Endothelial cell of umbilical vein (primary cell): Measurements from ENCODE around the gene NGFR. TPM values are rescaled to one million over a fixed set of nuclear protein-coding genes. Genes with fewer than 3 reads are reported as not detected.

Experiments used
- BruUV-seq: library from RNA; stranded (reverse); fragments of 400-500 nt; replicated peaks from 2 replicates; lab custom pipeline; 2021; lab: Mats Ljungman, UMichigan
- CTCF ChIA-PET: fragments of 300-600, 350-600 bp; sonication (Branson Sonifier 250); formaldehyde crosslinking; loops from one replicate; lab custom pipeline; 2021; ENCODE audit warnings: antibody characterized with exemption, inconsistent platforms; lab: Charles Lee
- POLR2A ChIA-PET: fragments of 300-600, 350-600 bp; sonication (Branson Sonifier 250); formaldehyde crosslinking; loops from one replicate; lab custom pipeline; 2021; ENCODE audit warnings: antibody characterized with exemption, inconsistent platforms; lab: Charles Lee
- DNase-seq: peaks from one replicate; pipeline ENCODE4 v3.0.0-alpha.2; 2011; ENCODE audit warnings: low read depth, low spot score
- FAIRE-seq: peaks from 2 replicates; lab custom pipeline; 2011; peaks lifted over from hg19 to GRCh38; lab: Jason Lieb, UNC
- H2AFZ ChIP-seq: 2 replicates; pipeline ENCODE4 v1.6.0; 2012; ENCODE audit warnings: low read depth, low read length, control low read depth, inconsistent platforms
- H3K27ac ChIP-seq: 2 replicates; pipeline ENCODE4 v1.5.1; 2011; ENCODE audit warnings: low read depth, mild to moderate bottlenecking, control low read depth, low read length, moderate library complexity; ENCODE audit not compliant: insufficient read depth
- H3K27me3 ChIP-seq, 2 experiments: 2 replicates each; pipeline versions ENCODE4 v1.6.0 to v1.6.1; 2011; ENCODE audit warnings: low read length in 2 of 2, mixed read lengths in 1 of 2; ENCODE audit not compliant: control insufficient read depth in 2 of 2, insufficient read depth in 2 of 2
- H3K36me3 ChIP-seq, 2 experiments: 2 replicates in 1 of 2; 3 replicates in 1 of 2; pipeline ENCODE4 v1.5.1; 2011; ENCODE audit warnings: low read length in 2 of 2, mild to moderate bottlenecking in 1 of 2, moderate library complexity in 1 of 2; ENCODE audit not compliant: control insufficient read depth in 2 of 2, insufficient read depth in 2 of 2; ENCODE audit errors: extremely low read depth in 1 of 2
- H3K4me1 ChIP-seq: 3 replicates; pipeline ENCODE4 v1.5.1; 2011; ENCODE audit warnings: mild to moderate bottlenecking, low read length; ENCODE audit not compliant: control insufficient read depth, insufficient read depth; ENCODE audit errors: extremely low read depth
- H3K4me2 ChIP-seq: 2 replicates; pipeline ENCODE4 v1.6.1; 2011; ENCODE audit warnings: low read length, control low read depth, mixed read lengths; ENCODE audit not compliant: insufficient read depth
- H3K4me3 ChIP-seq, 3 experiments: fragments of 200-600 bp in 1 of 3; sonication (generic), shearing (Covaris generic) in 1 of 3; replicated peaks in 1 of 3; 2 replicates each; pipeline ENCODE4 v1.5.1; 2011 to 2016; ENCODE audit warnings: control low read depth in 3 of 3, low read length in 3 of 3, mild to moderate bottlenecking in 2 of 3, inconsistent platforms in 1 of 3, low read depth in 1 of 3, moderate library complexity in 1 of 3; ENCODE audit not compliant: insufficient read depth in 1 of 3
- H3K79me2 ChIP-seq: 2 replicates; pipeline ENCODE4 v1.6.0; 2012; ENCODE audit warnings: low read length, inconsistent platforms; ENCODE audit not compliant: control insufficient read depth, insufficient read depth
- H3K9ac ChIP-seq: replicated peaks from 2 replicates; pipeline ENCODE3; 2011; ENCODE audit warnings: low read length, control low read depth; ENCODE audit not compliant: insufficient read depth; ENCODE audit errors: extremely low read depth
- H3K9me1 ChIP-seq: replicated peaks from 3 replicates; pipeline ENCODE4 v1.6.0; 2011; ENCODE audit warnings: mild to moderate bottlenecking, low read length; ENCODE audit not compliant: control insufficient read depth, insufficient read depth; ENCODE audit errors: extremely low read depth
- H3K9me3 ChIP-seq: replicated peaks from 2 replicates; pipeline ENCODE4 v1.5.1; 2012; ENCODE audit warnings: low read length, inconsistent platforms; ENCODE audit not compliant: control insufficient read depth, insufficient read depth
- H4K20me1 ChIP-seq: replicated peaks from 2 replicates; pipeline ENCODE3; 2011; ENCODE audit warnings: mild to moderate bottlenecking, low read length; ENCODE audit not compliant: control insufficient read depth, insufficient read depth; ENCODE audit errors: extremely low read depth
- FOS ChIP-seq: IDR thresholded peaks from 2 replicates; pipeline ENCODE4 v1.6.1; 2011; ENCODE audit warnings: mild to moderate bottlenecking, low read length, moderate library complexity, borderline replicate concordance; ENCODE audit not compliant: insufficient read depth
- JUN ChIP-seq: IDR thresholded peaks from 2 replicates; pipeline ENCODE4 v1.6.1; 2011; ENCODE audit warnings: borderline replicate concordance, low read depth; ENCODE audit not compliant: insufficient read length, insufficient read depth
- MAX ChIP-seq: IDR thresholded peaks from 2 replicates; pipeline ENCODE4 v1.6.1; 2011; ENCODE audit not compliant: insufficient read depth, insufficient read length
- dilution Hi-C: fragments of 300-500 bp; cut with MboI; formaldehyde crosslinking; loops from one replicate; pipeline ENCODE4 v1.15.0; 2019; ENCODE audit warnings: low sequenced_read_pairs; ENCODE audit not compliant: extremely low pct_ligation_motif_present
- intact Hi-C: fragments of 100-400 bp; cut with micrococcal nuclease; formaldehyde crosslinking; loops from one replicate; pipeline ENCODE4 v1.10.0; 2022
- polyA plus RNA-seq, 4 experiments: library from polyadenylated mRNA; depleted of rRNA in 3 of 4; stranded (reverse) in 3 of 4; unstranded in 1 of 4; fragments of >200 nt; gene quantifications; 2 replicates each; pipeline versions ENCODE4 v1.2.1 to v1.2.3, GENCODE V29; 2011 to 2012; ENCODE audit warnings: missing spikeins in 1 of 4
- total RNA-seq: library from RNA; stranded (reverse); gene quantifications from 2 replicates; pipeline ENCODE4 v1.2.3, GENCODE V29; 2021

Gene NGFR
- total and polyA plus RNA-seq, 2 donors (not counting 3 experiments of a cell fraction or from before 2014, with no cell fraction given), result not detected

- ChIA-PET POLR2A (no interaction called here), CTCF (interaction anchor here (1.2 kb wide), 1 partner anchor 15 kb away, joined by 4 read pairs; no protein-coding TSS in a partner anchor)
- no peaks in the 10 kb centered on the region for H3K9me1 ChIP-seq
- H3K36me3 ChIP-seq, result no peaks in the 10 kb centered on the region
- no peaks in the 10 kb centered on the region for H4K20me1 ChIP-seq
- H3K4me2 ChIP-seq, result no peak overlapping the region
- dilution Hi-C loops (no loop called here), intact Hi-C loops (no loop called here)
- no peaks in the 10 kb centered on the region for H3K9me3 ChIP-seq
- H3K9ac ChIP-seq, result no peak overlapping the region
- no TSS peak for BruUV-seq
- FAIRE-seq (no peak), DNase-seq (no peak)
- H3K79me2 ChIP-seq, result no peaks in the 10 kb centered on the region
- no peaks in the 10 kb centered on the region for H3K4me1 ChIP-seq
- no peak overlapping the region for H3K4me3 ChIP-seq
- no peak overlapping the region for H2AFZ ChIP-seq
- no peak for TF ChIP-seq MAX
- peaks cover 45 to 46% of the 10 kb centered on the region in 2 experiments for H3K27me3 ChIP-seq
- H3K27ac ChIP-seq, result no peak overlapping the region
These were observed 14.1 kb upstream of the NGFR start for GRCh38 chr17:49480836-49481615.

GRCh38 chr17:49482144-49482817 is 12.8 kb upstream of the NGFR start:
- H4K20me1 ChIP-seq, result no peaks in the 10 kb centered on the region
- no peak for FAIRE-seq
- no peaks in the 10 kb centered on the region for H3K79me2 ChIP-seq
- POLR2A ChIA-PET, result no interaction called here
- H3K9ac ChIP-seq, result no peak overlapping the region
- intact Hi-C loops (no loop called here), dilution Hi-C loops (no loop called here)
- TF ChIP-seq JUN (peak; percentile 15), FOS (no peak)
- no peak for DNase-seq
- H3K9me1 ChIP-seq, result no peaks in the 10 kb centered on the region
- H3K4me2 ChIP-seq, result no peak overlapping the region
- no peak overlapping the region for H3K27ac ChIP-seq
- CTCF ChIA-PET, result no interaction called here
- no peak overlapping the region for H2AFZ ChIP-seq
- BruUV-seq, result no TSS peak
- no peak overlapping the region for H3K4me3 ChIP-seq
- no peaks in the 10 kb centered on the region for H3K36me3 ChIP-seq
- H3K9me3 ChIP-seq, result no peaks in the 10 kb centered on the region
- H3K4me1 ChIP-seq, result no peaks in the 10 kb centered on the region
- peaks cover 50 to 55% of the 10 kb centered on the region in 2 experiments for H3K27me3 ChIP-seq
